HG03139 (cell line): ENCODE results near the gene MTG1.
"Not testable (repeated sequence)": the region's sequence is repeated elsewhere in the genome, so short reads cannot be mapped to it uniquely, and the experiment has no call there.

Experiments
- ATAC-seq: cut with Tn5 transposase; IDR thresholded peaks from one replicate; pipeline ENCODE4 v1.9.1; 2021; ENCODE audit not compliant: unreplicated experiment

The MTG1 gene

GRCh38 chr10:133399123-133399601 is 5.2 kb downstream of the MTG1 start:
- no peak for ATAC-seq

- ATAC-seq: peak; percentile 73
Observed at GRCh38 chr10:133400624-133401424, 6.9 kb downstream of the MTG1 start.

- ATAC-seq: no peak
Observed at GRCh38 chr10:133401500-133401899, 7.5 kb downstream of the MTG1 start.

GRCh38 chr10:133401981-133402725 is 8.2 kb downstream of the MTG1 start:
- ATAC-seq: no peak

- no peak for ATAC-seq
Observed at GRCh38 chr10:133403359-133403758, 9.4 kb downstream of the MTG1 start.

- no peak for ATAC-seq
Observed at GRCh38 chr10:133403784-133404183, 9.8 kb downstream of the MTG1 start.

GRCh38 chr10:133405272-133405671 is 11.3 kb downstream of the MTG1 start:
- ATAC-seq: no peak

- ATAC-seq: no peak
Observed at GRCh38 chr10:133405844-133406527, 12.0 kb downstream of the MTG1 start.

GRCh38 chr10:133411523-133412380 is 17.8 kb downstream of the MTG1 start:
- no peak for ATAC-seq

GRCh38 chr10:133412381-133412711 is 18.4 kb downstream of the MTG1 start:
- ATAC-seq: no peak

GRCh38 chr10:133414401-133414800 is 20.4 kb downstream of the MTG1 start:
- not testable (repeated sequence) for ATAC-seq

- no peak for ATAC-seq
Observed at GRCh38 chr10:133415752-133416151, 21.8 kb downstream of the MTG1 start.

- ATAC-seq: no peak
Observed at GRCh38 chr10:133418289-133418993, 24.5 kb downstream of the MTG1 start.

GRCh38 chr10:133419211-133419950 is 25.4 kb downstream of the MTG1 start:
- ATAC-seq: no peak

GRCh38 chr10:133420028-133420427 is 26.1 kb downstream of the MTG1 start:
- no peak for ATAC-seq

- ATAC-seq: no peak
Observed at GRCh38 chr10:133420579-133420978, 26.6 kb downstream of the MTG1 start.

GRCh38 chr10:133421336-133422222 is 27.6 kb downstream of the MTG1 start:
- ATAC-seq: no peak

GRCh38 chr10:133422223-133422806 is 28.4 kb downstream of the MTG1 start:
- ATAC-seq: no peak
